Hematopoietic multipotent progenitor cell treated with erythropoietin and hydrocortisone succinate and interleukin-3 and kit ligand, for 6 days (in vitro differentiated cells): Measurements from ENCODE around the gene SELENOT.
A peak's percentile ranks its signal among the peaks of the same experiment; 100 is the strongest.

ENCODE experiments used
- DNase-seq: peaks from one replicate; pipeline ENCODE4 v3.0.0-alpha.2; 2015

SELENOT gene

GRCh38 chr3:150603153-150603979, at the start of gene SELENOT:
TSS of gene SELENOT (plus strand) at chr3:150603321. CDS start at chr3:150603363, 42 bp downstream.
- peak; percentile 96 for DNase-seq

GRCh38 chr3:150555859-150556436, 47.2 kb upstream of the SELENOT start:
- DNase-seq, result no peak

- no peak for DNase-seq
Observed at GRCh38 chr3:150556792-150557191, 46.3 kb upstream of the SELENOT start.

- no peak for DNase-seq
Observed at GRCh38 chr3:150557725-150558124, 45.4 kb upstream of the SELENOT start.

- DNase-seq, result no peak
Observed at GRCh38 chr3:150564243-150564642, 38.9 kb upstream of the SELENOT start.

GRCh38 chr3:150567328-150567727, 35.8 kb upstream of the SELENOT start:
- DNase-seq, result no peak

- DNase-seq, result peak; percentile 41
Observed at GRCh38 chr3:150577855-150578254, 25.3 kb upstream of the SELENOT start.

- DNase-seq, result no peak
Observed at GRCh38 chr3:150581174-150581573, 21.9 kb upstream of the SELENOT start.

GRCh38 chr3:150582620-150583019, 20.5 kb upstream of the SELENOT start:
- DNase-seq, result no peak

- no peak for DNase-seq
Observed at GRCh38 chr3:150583028-150583427, 20.1 kb upstream of the SELENOT start.

GRCh38 chr3:150588027-150588830, 14.9 kb upstream of the SELENOT start:
- DNase-seq, result no peak

GRCh38 chr3:150589759-150590158, 13.4 kb upstream of the SELENOT start:
- peak; percentile 56 for DNase-seq

- DNase-seq, result no peak
Observed at GRCh38 chr3:150594150-150594549, 9.0 kb upstream of the SELENOT start.

- no peak for DNase-seq
Observed at GRCh38 chr3:150597646-150598045, 5.5 kb upstream of the SELENOT start.

- no peak for DNase-seq
Observed at GRCh38 chr3:150599611-150600297, 3.4 kb upstream of the SELENOT start.

- DNase-seq, result peak; percentile 37
Observed at GRCh38 chr3:150600647-150601530, 2.2 kb upstream of the SELENOT start.

GRCh38 chr3:150602426-150603152, 532 bp upstream of the SELENOT start:
- peak; percentile 22 for DNase-seq

- no peak for DNase-seq
Observed at GRCh38 chr3:150603980-150604319, 829 bp downstream of the SELENOT start.

GRCh38 chr3:150605998-150606641, 3.0 kb downstream of the SELENOT start:
- DNase-seq, result peak; percentile 76

- DNase-seq, result no peak
Observed at GRCh38 chr3:150607267-150608065, 4.3 kb downstream of the SELENOT start.
